ENCODE data around the gene TMEM248. TPM values are rescaled to one million over a fixed set of nuclear protein-coding genes. Genes with fewer than 3 reads are reported as not detected.

The TMEM248 gene
- total and polyA plus RNA-seq, 2 donors (not counting 1 experiment from before 2014, with no cell fraction given): 114 to 131 TPM

GRCh38 chr7:66929165-66929564 lies 8.1 kb downstream of the TMEM248 start:
- Histone ChIP-seq H3K4me3 (ENCODE audit: control extremely low read depth in 1 of 5, extremely low read depth in 1 of 5, insufficient read depth in 1 of 5, low read depth in 2 of 5, low read length in 4 of 5) (no peak overlapping the region), H3K4me2 (replicated peaks; ENCODE audit: low read depth, low read length, poor library complexity, severe bottlenecking) (no peak overlapping the region), H3K79me2 (ENCODE audit: control insufficient read depth, insufficient read depth, low read length) (peaks cover 100% of the 10 kb centered on the region), H2AFZ (ENCODE audit: insufficient read depth, low read depth, low read length, poor library complexity, severe bottlenecking) (no peak overlapping the region), H3K9ac (ENCODE audit: low read length) (no peak overlapping the region), H4K20me1 (ENCODE audit: control insufficient read depth, insufficient read depth, low read length, poor library complexity, severe bottlenecking) (peaks cover 83% of the 10 kb centered on the region), H3K27ac (ENCODE audit: low read length in 2 of 2) (no peak overlapping the region), H3K4me1 (ENCODE audit: control insufficient read depth in 2 of 2, insufficient read depth in 2 of 2, low read length in 2 of 2) (peaks cover 6 to 17% of the 10 kb centered on the region in 2 donors), H3K36me3 (replicated peaks in 1 of 2; ENCODE audit: control extremely low read depth in 1 of 2, control insufficient read depth in 1 of 2, extremely low read depth in 1 of 2, insufficient read depth in 2 of 2, low read length in 1 of 2) (peaks cover 7 to 27% of the 10 kb centered on the region in 2 experiments), H3K9me3 (ENCODE audit: control extremely low read depth in 1 of 3, control insufficient read depth in 2 of 3, insufficient read depth in 1 of 3, low read length in 2 of 3) (no peaks in the 10 kb centered on the region), H3K27me3 (replicated peaks in 1 of 4; ENCODE audit: control extremely low read depth in 1 of 4, control insufficient read depth in 3 of 4, insufficient read depth in 4 of 4, low read length in 3 of 4) (no peaks in the 10 kb centered on the region)
- Mint-ChIP-seq H3K4me3 (no peak overlapping the region), H3K27me3 (no peaks in the 10 kb centered on the region), H3K9me3 (ENCODE audit: insufficient read depth) (no peaks in the 10 kb centered on the region), H3K27ac (no peak overlapping the region), H3K4me1 (peaks cover 50% of the 10 kb centered on the region)
- ATAC-seq (ENCODE audit: low read depth) (no peak), DNase-seq (no peak)
- CTCF ChIA-PET: interaction anchor here (0.6 to 0.7 kb wide), 2 partner anchors 190 to 538 kb away, joined by 3 to 5 read pairs; no protein-coding TSS in a partner anchor
- TF ChIP-seq CTCF (IDR thresholded peaks at IDR 0.05) (no peak), EZH2 (IDR thresholded peaks at IDR 0.05; ENCODE audit: borderline replicate concordance, insufficient read depth, low read depth, low read length, poor library complexity, severe bottlenecking) (no peak)
- POLR2A ChIA-PET: interaction anchor here (0.6 kb wide), 1 partner anchor 13 kb away, joined by 3 read pairs; no protein-coding TSS in a partner anchor
- intact Hi-C loops (cut with micrococcal nuclease): no loop called here
- 96% methylated on average over 3 of the region's 8 CpGs for WGBS (ENCODE audit: insufficient coverage)

GRCh38 chr7:66929935-66930334 lies 8.9 kb downstream of the TMEM248 start:
- CTCF ChIA-PET: interaction anchor here (0.7 to 1.2 kb wide), 2 partner anchors 8 to 537 kb away, joined by 3 read pairs; no protein-coding TSS in a partner anchor
- H3K4me2 ChIP-seq (replicated peaks; ENCODE audit: low read depth, low read length, poor library complexity, severe bottlenecking): no peak overlapping the region
- intact Hi-C loops (cut with micrococcal nuclease): no loop called here
- H3K27me3 ChIP-seq (replicated peaks in 1 of 4; ENCODE audit: control extremely low read depth in 1 of 4, control insufficient read depth in 3 of 4, insufficient read depth in 4 of 4, low read length in 3 of 4): no peaks in the 10 kb centered on the region
- WGBS (ENCODE audit: insufficient coverage): 100% methylated on average over 5 of the region's 5 CpGs
- ATAC-seq (ENCODE audit: low read depth) (no peak), DNase-seq (no peak)
- Mint-ChIP-seq H3K27ac (no peak overlapping the region), H3K27me3 (no peaks in the 10 kb centered on the region), H3K4me1 (peaks cover 53% of the 10 kb centered on the region), H3K9me3 (ENCODE audit: insufficient read depth) (no peaks in the 10 kb centered on the region), H3K4me3 (no peak overlapping the region)
- H3K9me3 ChIP-seq (ENCODE audit: control extremely low read depth in 1 of 3, control insufficient read depth in 2 of 3, insufficient read depth in 1 of 3, low read length in 2 of 3): no peaks in the 10 kb centered on the region
- no peak for TF ChIP-seq EZH2 (IDR thresholded peaks at IDR 0.05; ENCODE audit: borderline replicate concordance, insufficient read depth, low read depth, low read length, poor library complexity, severe bottlenecking)
- TF ChIP-seq CTCF (IDR thresholded peaks at IDR 0.05): no peak
- H3K79me2 ChIP-seq (ENCODE audit: control insufficient read depth, insufficient read depth, low read length): peaks cover 100% of the 10 kb centered on the region
- no peak overlapping the region for H3K4me3 ChIP-seq (ENCODE audit: control extremely low read depth in 1 of 5, extremely low read depth in 1 of 5, insufficient read depth in 1 of 5, low read depth in 2 of 5, low read length in 4 of 5)
- H3K9ac ChIP-seq (ENCODE audit: low read length): no peak overlapping the region
- H3K27ac ChIP-seq (ENCODE audit: low read length in 2 of 2): no peak overlapping the region
- peaks cover 7 to 27% of the 10 kb centered on the region in 2 experiments for H3K36me3 ChIP-seq (replicated peaks in 1 of 2; ENCODE audit: control extremely low read depth in 1 of 2, control insufficient read depth in 1 of 2, extremely low read depth in 1 of 2, insufficient read depth in 2 of 2, low read length in 1 of 2)
- H4K20me1 ChIP-seq (ENCODE audit: control insufficient read depth, insufficient read depth, low read length, poor library complexity, severe bottlenecking): peaks cover 86% of the 10 kb centered on the region
- no peak overlapping the region for H2AFZ ChIP-seq (ENCODE audit: insufficient read depth, low read depth, low read length, poor library complexity, severe bottlenecking)
- peaks cover 6 to 15% of the 10 kb centered on the region in 2 donors for H3K4me1 ChIP-seq (ENCODE audit: control insufficient read depth in 2 of 2, insufficient read depth in 2 of 2, low read length in 2 of 2)
- POLR2A ChIA-PET: interaction anchor here (0.6 kb wide), 1 partner anchor 12 kb away, joined by 3 read pairs; no protein-coding TSS in a partner anchor

Measured in B cell (primary cell).